AG09309 (cell line): ENCODE results near the gene ADAM30.

Experiments used
- DNase-seq: peaks from one replicate; pipeline ENCODE4 v3.0.0-alpha.2; 2010; ENCODE audit warnings: low read depth
- H3K4me3 ChIP-seq: 2 replicates; pipeline ENCODE4 v1.5.1; 2011; ENCODE audit warnings: mild to moderate bottlenecking, low read depth, low read length, moderate library complexity; ENCODE audit not compliant: control insufficient read depth
- CTCF ChIP-seq: IDR thresholded peaks from 2 replicates; pipeline ENCODE4 v1.5.1; 2011; ENCODE audit warnings: mild to moderate bottlenecking, low read depth, low read length, inconsistent platforms; ENCODE audit not compliant: insufficient read depth, control insufficient read depth; ENCODE audit errors: missing control alignments

The ADAM30 gene

DNA sequence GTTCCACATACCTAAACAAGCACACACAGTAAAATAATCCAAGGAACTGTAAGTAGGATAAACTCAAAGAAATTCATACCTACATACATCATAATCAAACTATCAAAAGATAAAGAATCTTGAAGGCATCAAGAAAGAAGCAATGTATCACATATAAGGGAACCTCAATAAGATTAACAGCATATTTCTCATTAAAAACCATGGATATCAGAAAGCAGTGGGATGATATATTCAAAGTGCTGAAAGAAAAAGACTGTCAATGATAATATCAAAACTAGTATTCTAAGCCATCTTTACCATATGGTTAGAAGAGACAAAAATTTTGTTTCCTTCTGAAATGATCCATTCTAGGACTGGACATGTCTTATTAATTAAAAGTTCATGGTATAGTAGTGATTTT lies 37.1 kb upstream of the ADAM30 start:
- no peak for DNase-seq
- no peak for TF ChIP-seq CTCF
- H3K4me3 ChIP-seq: no peak overlapping the region

DNA sequence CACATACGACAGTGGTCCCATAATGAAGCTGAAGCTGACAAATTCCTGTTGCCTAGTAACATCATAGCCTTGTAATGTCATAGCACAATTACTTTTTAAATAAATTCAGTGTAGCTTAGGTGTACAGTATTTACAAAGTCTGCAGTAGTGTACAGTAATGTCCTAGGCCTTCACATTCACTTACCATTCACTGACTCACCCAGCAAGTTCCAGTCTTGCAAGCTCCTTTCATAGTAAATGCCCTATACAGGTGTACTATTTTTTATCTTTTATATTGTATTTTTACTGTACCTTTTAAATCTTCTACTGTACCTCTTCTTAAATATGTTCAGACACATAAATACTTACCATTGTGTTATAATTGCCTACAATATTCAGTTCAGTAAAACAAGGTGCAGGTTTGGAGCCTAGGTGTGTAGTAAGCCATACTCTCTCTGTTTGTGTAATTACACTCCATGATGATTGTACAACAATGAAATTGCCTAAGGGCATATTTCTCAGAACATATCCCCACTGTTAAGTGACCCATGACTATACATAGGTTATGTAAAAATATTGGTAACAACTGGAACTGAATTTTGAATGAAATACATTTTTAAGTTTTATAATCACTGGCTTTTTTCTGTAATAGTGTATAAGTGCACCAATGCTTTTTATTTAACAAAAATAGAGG lies 33.5 kb upstream of the ADAM30 start:
- DNase-seq: no peak
- TF ChIP-seq CTCF: no peak
- H3K4me3 ChIP-seq: no peak overlapping the region

GRCh38 chr1:119926553-119926952 lies 30.2 kb upstream of the ADAM30 start:
- no peak for DNase-seq
- TF ChIP-seq CTCF: no peak
- no peak overlapping the region for H3K4me3 ChIP-seq

DNA sequence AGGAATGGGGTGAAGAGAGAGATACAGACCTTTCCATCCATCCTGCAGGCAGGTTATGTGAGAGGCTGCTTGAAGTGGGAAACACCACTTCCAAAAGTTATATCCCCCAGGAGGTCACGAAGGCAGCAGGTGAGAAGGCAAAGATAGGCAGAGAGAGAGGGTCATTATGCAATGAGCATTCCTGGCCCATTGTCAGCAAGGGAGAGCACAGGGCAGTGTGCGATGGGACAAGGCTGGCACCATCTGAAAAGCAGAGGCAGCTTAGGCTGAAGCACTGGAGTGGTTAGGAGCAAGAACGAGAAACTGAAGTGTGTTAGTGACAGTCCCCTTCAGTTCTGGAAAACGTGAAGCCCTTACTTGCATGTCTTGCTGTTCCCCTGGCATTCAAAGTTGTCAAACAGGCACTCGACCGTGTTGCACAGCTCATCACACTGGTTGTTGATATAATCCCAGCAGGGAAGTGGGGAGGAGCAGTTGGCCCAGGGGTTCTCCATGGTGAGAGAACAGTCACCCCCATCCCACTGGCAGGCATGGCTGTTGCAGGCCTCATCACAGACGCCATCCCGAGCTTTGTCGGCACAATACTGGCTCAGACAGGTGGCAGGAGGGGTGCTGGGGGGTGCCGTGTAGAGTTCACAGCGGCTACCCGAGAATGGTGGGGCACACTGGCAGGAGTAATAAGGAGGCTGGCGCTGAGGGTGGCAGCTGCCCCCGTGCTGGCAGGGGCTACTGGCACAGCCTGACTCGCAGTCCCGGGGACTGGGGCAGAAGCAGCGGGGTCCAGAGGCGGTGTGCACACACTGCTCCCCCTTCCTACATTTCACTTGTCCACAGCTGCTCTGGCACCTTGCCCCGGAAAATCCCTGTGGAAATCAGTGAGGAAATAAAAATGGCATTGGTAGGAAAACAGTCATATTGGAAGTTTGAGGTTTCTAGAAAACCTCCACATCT lies 28.9 kb upstream of the ADAM30 start:
- no peak for DNase-seq
- no peak for TF ChIP-seq CTCF
- H3K4me3 ChIP-seq: no peak overlapping the region

GRCh38 chr1:119920104-119920968 lies 24.0 kb upstream of the ADAM30 start:
- no peak for DNase-seq
- no peak overlapping the region for H3K4me3 ChIP-seq
- TF ChIP-seq CTCF: no peak

DNA sequence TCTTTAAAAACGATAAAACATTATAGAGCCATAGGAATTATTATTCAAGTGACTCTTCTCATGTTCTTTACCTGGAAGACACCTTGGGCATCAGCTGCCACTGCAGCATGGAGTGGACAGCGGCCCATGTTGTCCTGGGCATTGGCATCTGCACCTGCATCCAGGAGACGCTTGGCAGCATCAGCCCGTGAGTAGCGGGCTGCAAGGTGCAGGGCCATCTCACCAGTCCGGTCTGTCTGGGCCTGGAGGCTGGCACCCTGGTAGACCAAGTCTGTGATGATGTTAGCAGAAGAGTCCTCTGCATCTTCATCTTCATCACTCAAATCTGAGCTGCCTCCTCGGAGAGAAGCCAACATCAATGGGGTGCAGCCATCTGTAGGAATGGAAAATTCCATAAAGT lies 22.9 kb upstream of the ADAM30 start:
- no peak for TF ChIP-seq CTCF
- H3K4me3 ChIP-seq: no peak overlapping the region
- DNase-seq: no peak
